WI38 (cell line): Measurements from ENCODE around the gene HOXB2.
A peak's percentile ranks its signal among the peaks of the same experiment; 100 is the strongest.

Source experiments
- H3K4me3 ChIP-seq: 2 replicates; pipeline ENCODE4 v1.5.1; 2011; ENCODE audit warnings: low read depth, mild to moderate bottlenecking, control low read depth, low read length
- CTCF ChIP-seq: IDR thresholded peaks from 2 replicates; pipeline ENCODE4 v1.5.1; 2012; ENCODE audit warnings: low read depth, mild to moderate bottlenecking, control low read depth, low read length

Gene HOXB2

GRCh38 chr17:48559122-48559839, 14.4 kb upstream of the HOXB2 start:
- H3K4me3 ChIP-seq = peak overlapping the region; percentile 46
- TF ChIP-seq CTCF = no peak

GRCh38 chr17:48558831-48559121, 13.9 kb upstream of the HOXB2 start:
- peak overlapping the region; percentile 46 for H3K4me3 ChIP-seq

GRCh38 chr17:48558057-48558830, 13.3 kb upstream of the HOXB2 start:
- no peak for TF ChIP-seq CTCF
- H3K4me3 ChIP-seq = peak overlapping the region; percentile 46

More at GRCh38 chr17:48558831-48559121, 13.9 kb upstream of the HOXB2 start:
- no peak for TF ChIP-seq CTCF

- TF ChIP-seq CTCF = no peak
- H3K4me3 ChIP-seq = peak overlapping the region; percentile 54
Observed at GRCh38 chr17:48556576-48557401, 11.9 kb upstream of the HOXB2 start.

- peak overlapping the region; percentile 54 for H3K4me3 ChIP-seq
- TF ChIP-seq CTCF = no peak
Observed at GRCh38 chr17:48556229-48556575, 11.3 kb upstream of the HOXB2 start.

- TF ChIP-seq CTCF = no peak
- peak overlapping the region; percentile 54 for H3K4me3 ChIP-seq
Observed at GRCh38 chr17:48555258-48556228, 10.6 kb upstream of the HOXB2 start.
